ENCODE measurements around the gene ZNF576. TPM values are rescaled to one million over a fixed set of nuclear protein-coding genes. Genes with fewer than 3 reads are reported as not detected.

The ZNF576 gene
- total and polyA plus RNA-seq, 2 of the 13 experiments (the other 11 are each of a cell fraction or from before 2014, with no cell fraction given), result 7.2 to 9.6 TPM

- TF ChIP-seq ERF (CRISPR knock-in tag; IDR thresholded peaks at IDR 0.05), result no peak
These were observed 46.9 kb downstream of the ZNF576 start (continued) for GRCh38 chr19:43643326-43643725.

- no peaks in the 10 kb centered on the region for H3K79me2 ChIP-seq (ENCODE audit: insufficient read depth, low read length)
- in situ Hi-C loops (cut with HindIII; ENCODE audit: extremely low pct_ligation_motif_present, low pct_unique_long_range_greater_than_20kb), result no loop called here
- H3K4me2 ChIP-seq (ENCODE audit: low read depth, low read length), result no peak overlapping the region
- no peak overlapping the region for H2AFZ ChIP-seq (ENCODE audit: low read length)
- H3K27me3 ChIP-seq (ENCODE audit: control insufficient read depth in 1 of 2, insufficient read depth in 2 of 2, low read length in 2 of 2), result no peaks in the 10 kb centered on the region
- POLR2A ChIA-PET, result no interaction called here
- CTCF ChIA-PET (ENCODE audit: low intra/inter-chr PET ratio, low total read pairs), result no interaction called here
- intact Hi-C loops (cut with micrococcal nuclease; ENCODE audit: unreplicated experiment), result no loop called here
- ATAC-seq (no peak), DNase-seq (ENCODE audit: low spot score) (no peak), FAIRE-seq (no peak)
- no peaks in the 10 kb centered on the region for H3K9me3 ChIP-seq (ENCODE audit: low read length)
- BruUV-seq (replicated peaks), result no TSS peak
- H3K27ac ChIP-seq (ENCODE audit: extremely low read length, insufficient read depth, low read length), result no peak overlapping the region
- H3K4me3 ChIP-seq (replicated peaks in 1 of 3; ENCODE audit: insufficient read depth in 1 of 3, low read depth in 2 of 3, low read length in 3 of 3), result no peak overlapping the region
- H3K9ac ChIP-seq (ENCODE audit: insufficient read depth, low read depth, low read length), result no peak overlapping the region
- no peaks in the 10 kb centered on the region for H4K20me1 ChIP-seq (ENCODE audit: insufficient read depth, low read length)
- H3K4me1 ChIP-seq (ENCODE audit: insufficient read depth, low read length), result peaks cover 11% of the 10 kb centered on the region
- WGBS (ENCODE audit: low lambda C conversion rate), result 55% methylated on average over 13 of the region's 13 CpGs
- TF ChIP-seq ZNF414 (CRISPR knock-in tag; IDR thresholded peaks at IDR 0.05), result no peak
- TF ChIP-seq ZNF275 (CRISPR knock-in tag; IDR thresholded peaks at IDR 0.05; ENCODE audit: borderline replicate concordance), result no peak
- no peak for TF ChIP-seq PRDM4 (CRISPR knock-in tag; IDR thresholded peaks at IDR 0.05; ENCODE audit: borderline replicate concordance)
- TF ChIP-seq CEBPZ (IDR thresholded peaks at IDR 0.05; ENCODE audit: low read length), result no peak
- TF ChIP-seq MTF2 (CRISPR knock-in tag; IDR thresholded peaks at IDR 0.05; ENCODE audit: borderline replicate concordance), result no peak
- TF ChIP-seq HBP1 (CRISPR knock-in tag; IDR thresholded peaks at IDR 0.05; ENCODE audit: low read depth), result no peak
- no peak for TF ChIP-seq KLF16 (CRISPR knock-in tag; IDR thresholded peaks at IDR 0.05)
- TF ChIP-seq ZNF790 (CRISPR knock-in tag; IDR thresholded peaks at IDR 0.05; ENCODE audit: borderline replicate concordance), result no peak
- no peak for TF ChIP-seq NFE2L1 (CRISPR knock-in tag; IDR thresholded peaks at IDR 0.05; ENCODE audit: borderline replicate concordance)
- TF ChIP-seq PAX8 (CRISPR knock-in tag; IDR thresholded peaks at IDR 0.05; ENCODE audit: borderline replicate concordance), result no peak
- no peak for TF ChIP-seq ZNF44 (CRISPR knock-in tag; IDR thresholded peaks at IDR 0.05)
- H3K36me3 ChIP-seq (replicated peaks in 1 of 2; ENCODE audit: control insufficient read depth in 1 of 2, insufficient read depth in 2 of 2, low read length in 2 of 2), result no peaks in the 10 kb centered on the region
These were observed 47.8 kb downstream of the ZNF576 start for GRCh38 chr19:43644181-43644580.
